K562 (cell line): ENCODE data around the gene STON2. TPM values are rescaled to one million over a fixed set of nuclear protein-coding genes. Genes with fewer than 3 reads are reported as not detected.
A peak's percentile ranks its signal among the peaks of the same experiment; 100 is the strongest.

ENCODE experiments used
- DPF2 ChIP-seq: fragments of 450-650 bp; IDR thresholded peaks from 2 replicates; pipeline ENCODE4 v1.6.1; 2016
- ELF1 ChIP-seq: fragments of 200-800 bp; sonication (Bioruptor generic); IDR thresholded peaks from 2 replicates; pipeline ENCODE4 v1.6.1; 2016; ENCODE audit warnings: missing genetic modification characterization, missing compliant biosample characterization
- HDAC8 ChIP-seq: fragments of 450-650 bp; IDR thresholded peaks from 2 replicates; pipeline ENCODE4 v1.6.1; 2016; ENCODE audit warnings: mild to moderate bottlenecking, missing genetic modification characterization, moderate library complexity, missing compliant biosample characterization
- HDGF ChIP-seq: fragments of 450-650 bp; IDR thresholded peaks from 2 replicates; pipeline ENCODE4 v1.6.1; 2016
- HNRNPUL1 ChIP-seq: fragments of 200-400 bp; formaldehyde crosslinking; IDR thresholded peaks from 2 replicates; pipeline ENCODE4 v1.6.1; 2017; ENCODE audit warnings: low read length
- IFI16 ChIP-seq: fragments of 250-450 bp; sonication (Bioruptor Pico); IDR thresholded peaks from 2 replicates; pipeline ENCODE4 v2.1.2; 2022; ENCODE audit warnings: mild to moderate bottlenecking, inconsistent platforms
- MBD2 ChIP-seq: sonication (generic); IDR thresholded peaks from 2 replicates; pipeline ENCODE4 v1.6.1; 2016; ENCODE audit warnings: low read depth, borderline replicate concordance
- MCM2 ChIP-seq: fragments of 450-650 bp; IDR thresholded peaks from 2 replicates; pipeline ENCODE4 v1.6.1; 2017; ENCODE audit warnings: low read depth, mild to moderate bottlenecking
- NFRKB ChIP-seq: fragments of 450-650 bp; IDR thresholded peaks from 2 replicates; pipeline ENCODE4 v1.6.1; 2016; ENCODE audit warnings: low read depth
- NFXL1 ChIP-seq: fragments of 450-650 bp; formaldehyde crosslinking; IDR thresholded peaks from 2 replicates; pipeline ENCODE4 v1.4.0; 2021; ENCODE audit warnings: mild to moderate bottlenecking
- SRSF9 ChIP-seq: fragments of 200-400 bp; formaldehyde crosslinking; IDR thresholded peaks from 2 replicates; pipeline ENCODE4 v1.6.1; 2017; ENCODE audit warnings: low read depth, low read length, borderline replicate concordance
- SUPT5H ChIP-seq: fragments of 450-650 bp; IDR thresholded peaks from 2 replicates; pipeline ENCODE4 v1.6.1; 2016
- TBP ChIP-seq: optimal IDR thresholded peaks from 2 replicates; pipeline ENCODE3; 2011; ENCODE audit warnings: low read depth, low read length, improper control_type of control experiment
- TEAD2 ChIP-seq: fragments of 450-650 bp; IDR thresholded peaks from 2 replicates; pipeline ENCODE4 v1.6.1; 2016; ENCODE audit warnings: missing genetic modification characterization, control low read depth, missing compliant biosample characterization
- TEAD4 ChIP-seq, 2 experiments: sonication (generic) in 1 of 2; formaldehyde crosslinking in 1 of 2; IDR thresholded peaks; 2 replicates each; pipeline versions ENCODE4 v1.6.1 to v1.8.0; 2012 to 2022; ENCODE audit warnings: borderline replicate concordance in 1 of 2, inconsistent platforms in 1 of 2, low read length in 1 of 2, mild to moderate bottlenecking in 1 of 2, missing genetic modification reagents in 1 of 2
- THRAP3 ChIP-seq: fragments of 450-650 bp; IDR thresholded peaks from 2 replicates; pipeline ENCODE4 v1.6.1; 2016; ENCODE audit warnings: mild to moderate bottlenecking, inconsistent platforms, borderline replicate concordance
- TRIM24 ChIP-seq, 2 experiments: fragments of 450-650 bp; IDR thresholded peaks; 2 replicates each; pipeline ENCODE4 v1.6.1; 2016
- ZKSCAN1 ChIP-seq: fragments of 150-350 bp; IDR thresholded peaks from 2 replicates; pipeline ENCODE4 v1.6.1; 2016; ENCODE audit warnings: low read depth, low read length
- ZNF121 ChIP-seq: sonication (generic); formaldehyde crosslinking; conservative IDR thresholded peaks from 2 replicates; pipeline ENCODE4 v1.8.0; 2022; ENCODE audit warnings: missing genetic modification reagents
- ZNF324 ChIP-seq: fragments of 250-450 bp; sonication (Bioruptor Pico); IDR thresholded peaks from 2 replicates; pipeline ENCODE4 v1.4.0; 2020; ENCODE audit warnings: mild to moderate bottlenecking
- ZNF57 ChIP-seq: fragments of 450-650 bp; formaldehyde crosslinking; IDR thresholded peaks from 2 replicates; pipeline ENCODE4 v1.4.0; 2020; ENCODE audit warnings: mild to moderate bottlenecking, moderate library complexity
- ZNF76 ChIP-seq: fragments of 250-450 bp; sonication (Bioruptor Pico); IDR thresholded peaks from 2 replicates; pipeline ENCODE4 v1.4.0; 2020; ENCODE audit warnings: mild to moderate bottlenecking, moderate library complexity, borderline replicate concordance
- ZNF780A ChIP-seq: fragments of 250-450 bp; sonication (Bioruptor Pico); IDR thresholded peaks from 2 replicates; pipeline ENCODE4 v1.5.0; 2021; ENCODE audit warnings: mild to moderate bottlenecking
- polyA plus RNA-seq, 8 experiments: library from polyadenylated mRNA; depleted of rRNA in 4 of 8; stranded (reverse) in 5 of 8; unstranded in 3 of 8; fragments of >200 nt; fragmentation: Nextera tagmentation in 2 of 8; fragmentation: Illumina TruSeq in 1 of 8; extraction: Ambion mirVana in 2 of 8; extraction: Trizol in 1 of 8; gene quantifications; 2 replicates each; pipeline versions ENCODE4 v1.2.1 to v1.2.3, GENCODE V29; 2011 to 2014; ENCODE audit warnings: inconsistent platforms in 1 of 8, missing spikeins in 1 of 8
- total RNA-seq, 7 experiments: library from RNA; depleted of rRNA in 6 of 7; stranded (reverse); fragments of >200 nt in 6 of 7; fragmentation: Illumina TruSeq in 2 of 7; extraction: Trizol in 2 of 7; gene quantifications; 2 replicates each; pipeline versions ENCODE4 v1.2.1 to v1.2.3, GENCODE V29; 2011 to 2021; ENCODE audit warnings: low replicate concordance in 1 of 7
- TF ChIP-seq, protein P1 (sequence below): fragments of 200-800 bp; sonication (Bioruptor generic); IDR thresholded peaks from 2 replicates; pipeline ENCODE4 v1.6.1; 2017; ENCODE audit warnings: missing genetic modification characterization, missing compliant biosample characterization
- TF ChIP-seq, protein P2 (sequence below): fragments of 450-650 bp; IDR thresholded peaks from 2 replicates; pipeline ENCODE4 v1.6.1; 2017; ENCODE audit warnings: antibody characterized with exemption
- TF ChIP-seq, protein P3 (sequence below): fragments of 250-450 bp; sonication (Bioruptor Pico); IDR thresholded peaks from 2 replicates; pipeline ENCODE4 v1.4.0; 2020; ENCODE audit warnings: mild to moderate bottlenecking, moderate library complexity
- TF ChIP-seq, protein P4 (sequence below): sonication (generic); formaldehyde crosslinking; IDR thresholded peaks from 2 replicates; pipeline ENCODE4 v1.8.1; 2022; ENCODE audit warnings: missing genetic modification reagents

STON2 gene
- total and polyA plus RNA-seq, 9 of the 15 experiments (the other 6 are each of a cell fraction or from before 2014, with no cell fraction given): 7.8 to 99.3 (median 53.5) TPM

DNA sequence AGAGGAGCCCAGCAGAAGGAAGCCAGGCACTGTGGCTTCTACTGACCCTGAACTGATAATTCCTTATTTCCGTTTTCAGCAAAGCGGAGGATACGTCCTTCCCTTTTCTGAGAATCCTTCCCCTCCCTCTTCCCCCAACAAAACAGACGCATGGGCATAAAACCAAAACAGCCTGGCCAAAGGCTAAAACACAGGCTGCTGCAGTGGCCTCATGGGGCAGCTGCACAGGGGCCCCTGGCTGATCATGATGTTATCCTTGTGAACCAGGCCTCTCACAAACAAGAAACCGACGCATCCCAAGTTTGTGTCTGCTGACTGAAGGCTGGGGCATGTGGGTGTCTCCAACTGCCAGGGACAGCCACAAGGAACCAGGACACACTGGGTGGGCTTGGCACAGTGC is 23.4 kb upstream of the STON2 start (continued):
- no peak for TF ChIP-seq HDAC8 (tag)
- no peak for TF ChIP-seq ZNF780A
- no peak for TF ChIP-seq ZNF57 (CRISPR knock-in tag)
- peak in 1 of 2 experiments; percentile 14; a peak in 2 of 4 replicates for TF ChIP-seq TRIM24 (IDR thresholded peaks at IDR 0.05)
- peak; percentile 57 for TF ChIP-seq DPF2
- TF ChIP-seq, protein P1, sequence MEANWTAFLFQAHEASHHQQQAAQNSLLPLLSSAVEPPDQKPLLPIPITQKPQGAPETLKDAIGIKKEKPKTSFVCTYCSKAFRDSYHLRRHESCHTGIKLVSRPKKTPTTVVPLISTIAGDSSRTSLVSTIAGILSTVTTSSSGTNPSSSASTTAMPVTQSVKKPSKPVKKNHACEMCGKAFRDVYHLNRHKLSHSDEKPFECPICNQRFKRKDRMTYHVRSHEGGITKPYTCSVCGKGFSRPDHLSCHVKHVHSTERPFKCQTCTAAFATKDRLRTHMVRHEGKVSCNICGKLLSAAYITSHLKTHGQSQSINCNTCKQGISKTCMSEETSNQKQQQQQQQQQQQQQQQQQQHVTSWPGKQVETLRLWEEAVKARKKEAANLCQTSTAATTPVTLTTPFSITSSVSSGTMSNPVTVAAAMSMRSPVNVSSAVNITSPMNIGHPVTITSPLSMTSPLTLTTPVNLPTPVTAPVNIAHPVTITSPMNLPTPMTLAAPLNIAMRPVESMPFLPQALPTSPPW (CRISPR knock-in tag): peak; percentile 85
- peak; percentile 64; the same call in 1 of the 2 replicates for TF ChIP-seq TEAD4 (IDR thresholded peaks at IDR 0.05; ENCODE audit: low read length)
- TF ChIP-seq TEAD4 (CRISPR knock-in tag; IDR thresholded peaks at IDR 0.05; ENCODE audit: borderline replicate concordance): no peak
- TF ChIP-seq, protein P2, sequence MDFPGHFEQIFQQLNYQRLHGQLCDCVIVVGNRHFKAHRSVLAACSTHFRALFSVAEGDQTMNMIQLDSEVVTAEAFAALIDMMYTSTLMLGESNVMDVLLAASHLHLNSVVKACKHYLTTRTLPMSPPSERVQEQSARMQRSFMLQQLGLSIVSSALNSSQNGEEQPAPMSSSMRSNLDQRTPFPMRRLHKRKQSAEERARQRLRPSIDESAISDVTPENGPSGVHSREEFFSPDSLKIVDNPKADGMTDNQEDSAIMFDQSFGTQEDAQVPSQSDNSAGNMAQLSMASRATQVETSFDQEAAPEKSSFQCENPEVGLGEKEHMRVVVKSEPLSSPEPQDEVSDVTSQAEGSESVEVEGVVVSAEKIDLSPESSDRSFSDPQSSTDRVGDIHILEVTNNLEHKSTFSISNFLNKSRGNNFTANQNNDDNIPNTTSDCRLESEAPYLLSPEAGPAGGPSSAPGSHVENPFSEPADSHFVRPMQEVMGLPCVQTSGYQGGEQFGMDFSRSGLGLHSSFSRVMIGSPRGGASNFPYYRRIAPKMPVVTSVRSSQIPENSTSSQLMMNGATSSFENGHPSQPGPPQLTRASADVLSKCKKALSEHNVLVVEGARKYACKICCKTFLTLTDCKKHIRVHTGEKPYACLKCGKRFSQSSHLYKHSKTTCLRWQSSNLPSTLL: no peak
- TF ChIP-seq SUPT5H: 0 out of 2 replicates have a peak, but pooled peaks have one; percentile 14
- no peak for TF ChIP-seq ZNF121 (CRISPR knock-in tag)
- no peak for TF ChIP-seq NFXL1
- TF ChIP-seq, protein P3, sequence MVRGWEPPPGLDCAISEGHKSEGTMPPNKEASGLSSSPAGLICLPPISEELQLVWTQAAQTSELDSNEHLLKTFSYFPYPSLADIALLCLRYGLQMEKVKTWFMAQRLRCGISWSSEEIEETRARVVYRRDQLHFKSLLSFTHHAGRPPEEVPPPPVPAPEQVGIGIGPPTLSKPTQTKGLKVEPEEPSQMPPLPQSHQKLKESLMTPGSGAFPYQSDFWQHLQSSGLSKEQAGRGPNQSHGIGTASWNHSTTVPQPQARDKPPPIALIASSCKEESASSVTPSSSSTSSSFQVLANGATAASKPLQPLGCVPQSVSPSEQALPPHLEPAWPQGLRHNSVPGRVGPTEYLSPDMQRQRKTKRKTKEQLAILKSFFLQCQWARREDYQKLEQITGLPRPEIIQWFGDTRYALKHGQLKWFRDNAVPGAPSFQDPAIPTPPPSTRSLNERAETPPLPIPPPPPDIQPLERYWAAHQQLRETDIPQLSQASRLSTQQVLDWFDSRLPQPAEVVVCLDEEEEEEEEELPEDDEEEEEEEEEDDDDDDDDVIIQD (CRISPR knock-in tag): no peak
- TF ChIP-seq ZKSCAN1: no peak
- TF ChIP-seq THRAP3: no peak
- TF ChIP-seq HNRNPUL1: no peak
- no peak for TF ChIP-seq HDGF
- no peak for TF ChIP-seq ZNF76
- TF ChIP-seq MCM2: no peak
- no peak for TF ChIP-seq ELF1
- no peak for TF ChIP-seq SRSF9
- TF ChIP-seq IFI16 (CRISPR knock-in tag): no peak
- TF ChIP-seq TEAD2 (tag): no peak
- TF ChIP-seq NFRKB: no peak
- peak; percentile 40; the same call in 1 of the 2 replicates for TF ChIP-seq MBD2
- TF ChIP-seq TBP: peak; percentile 35
- TF ChIP-seq, protein P4, sequence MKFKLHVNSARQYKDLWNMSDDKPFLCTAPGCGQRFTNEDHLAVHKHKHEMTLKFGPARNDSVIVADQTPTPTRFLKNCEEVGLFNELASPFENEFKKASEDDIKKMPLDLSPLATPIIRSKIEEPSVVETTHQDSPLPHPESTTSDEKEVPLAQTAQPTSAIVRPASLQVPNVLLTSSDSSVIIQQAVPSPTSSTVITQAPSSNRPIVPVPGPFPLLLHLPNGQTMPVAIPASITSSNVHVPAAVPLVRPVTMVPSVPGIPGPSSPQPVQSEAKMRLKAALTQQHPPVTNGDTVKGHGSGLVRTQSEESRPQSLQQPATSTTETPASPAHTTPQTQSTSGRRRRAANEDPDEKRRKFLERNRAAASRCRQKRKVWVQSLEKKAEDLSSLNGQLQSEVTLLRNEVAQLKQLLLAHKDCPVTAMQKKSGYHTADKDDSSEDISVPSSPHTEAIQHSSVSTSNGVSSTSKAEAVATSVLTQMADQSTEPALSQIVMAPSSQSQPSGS (CRISPR knock-in tag): no peak
- TF ChIP-seq ZNF324 (CRISPR knock-in tag): no peak
